MCF 10A (cell line): ENCODE data around the gene HES5. TPM values are rescaled to one million over a fixed set of nuclear protein-coding genes. Genes with fewer than 3 reads are reported as not detected.

Experiments
- BruUV-seq: library from RNA; stranded (reverse); fragments of 400-500 nt; replicated peaks from 2 replicates; lab custom pipeline; 2021; lab: Mats Ljungman, UMichigan
- CTCF ChIA-PET: fragments of 300-600 bp; sonication (Branson Sonifier 250); formaldehyde crosslinking; extraction: SDS; loops from one replicate; lab custom pipeline; 2021; ENCODE audit warnings: antibody characterized with exemption, inconsistent platforms; lab: Yijun Ruan, JAX
- POLR2A ChIA-PET: fragments of 300-600, 350-650 bp; sonication (Branson Sonifier 250); formaldehyde crosslinking; extraction: SDS; loops from one replicate; lab custom pipeline; 2020; ENCODE audit warnings: antibody characterized with exemption, inconsistent platforms; lab: Yijun Ruan, JAX
- DNase-seq: peaks from one replicate; pipeline ENCODE4 v3.0.0-alpha.2; 2018; ENCODE audit not compliant: unreplicated experiment
- H3K27ac Mint-ChIP-seq: one replicate; pipeline ENCODE4 v1.8.0; 2022; ENCODE audit warnings: mild to moderate bottlenecking, low read depth, mixed read lengths; ENCODE audit not compliant: unreplicated experiment
- H3K27me3 Mint-ChIP-seq: one replicate; pipeline ENCODE4 v1.8.0; 2022; ENCODE audit warnings: mixed read lengths; ENCODE audit not compliant: insufficient read depth, unreplicated experiment
- H3K36me3 Mint-ChIP-seq: one replicate; pipeline ENCODE4 v1.8.0; 2022; ENCODE audit warnings: mild to moderate bottlenecking, moderate library complexity, mixed read lengths; ENCODE audit not compliant: insufficient read depth, unreplicated experiment
- H3K4me1 Mint-ChIP-seq: one replicate; pipeline ENCODE4 v1.8.0; 2022; ENCODE audit warnings: mixed read lengths; ENCODE audit not compliant: insufficient read depth, unreplicated experiment
- H3K4me3 Mint-ChIP-seq: one replicate; pipeline ENCODE4 v1.8.0; 2022; ENCODE audit warnings: mild to moderate bottlenecking, moderate library complexity, mixed read lengths; ENCODE audit not compliant: unreplicated experiment
- H3K9me3 Mint-ChIP-seq: one replicate; pipeline ENCODE4 v1.8.0; 2022; ENCODE audit warnings: mixed read lengths; ENCODE audit not compliant: unreplicated experiment
- intact Hi-C: fragments of 100-400 bp; cut with micrococcal nuclease; formaldehyde crosslinking; loops from 2 replicates; pipeline ENCODE4 v1.14.1; 2022
- total RNA-seq: library from RNA; stranded (reverse); gene quantifications from 2 replicates; pipeline ENCODE4 v1.2.3, GENCODE V29; 2022
- TF ChIP-seq, protein P1 (sequence below): fragments of 200-600 bp; IDR thresholded peaks from one replicate; pipeline ENCODE4 v1.8.0; 2022; ENCODE audit warnings: antibody characterized with exemption, mild to moderate bottlenecking; ENCODE audit not compliant: unreplicated experiment

HES5 gene
- total RNA-seq, 1 experiment from 2014 or later = not detected

DNA sequence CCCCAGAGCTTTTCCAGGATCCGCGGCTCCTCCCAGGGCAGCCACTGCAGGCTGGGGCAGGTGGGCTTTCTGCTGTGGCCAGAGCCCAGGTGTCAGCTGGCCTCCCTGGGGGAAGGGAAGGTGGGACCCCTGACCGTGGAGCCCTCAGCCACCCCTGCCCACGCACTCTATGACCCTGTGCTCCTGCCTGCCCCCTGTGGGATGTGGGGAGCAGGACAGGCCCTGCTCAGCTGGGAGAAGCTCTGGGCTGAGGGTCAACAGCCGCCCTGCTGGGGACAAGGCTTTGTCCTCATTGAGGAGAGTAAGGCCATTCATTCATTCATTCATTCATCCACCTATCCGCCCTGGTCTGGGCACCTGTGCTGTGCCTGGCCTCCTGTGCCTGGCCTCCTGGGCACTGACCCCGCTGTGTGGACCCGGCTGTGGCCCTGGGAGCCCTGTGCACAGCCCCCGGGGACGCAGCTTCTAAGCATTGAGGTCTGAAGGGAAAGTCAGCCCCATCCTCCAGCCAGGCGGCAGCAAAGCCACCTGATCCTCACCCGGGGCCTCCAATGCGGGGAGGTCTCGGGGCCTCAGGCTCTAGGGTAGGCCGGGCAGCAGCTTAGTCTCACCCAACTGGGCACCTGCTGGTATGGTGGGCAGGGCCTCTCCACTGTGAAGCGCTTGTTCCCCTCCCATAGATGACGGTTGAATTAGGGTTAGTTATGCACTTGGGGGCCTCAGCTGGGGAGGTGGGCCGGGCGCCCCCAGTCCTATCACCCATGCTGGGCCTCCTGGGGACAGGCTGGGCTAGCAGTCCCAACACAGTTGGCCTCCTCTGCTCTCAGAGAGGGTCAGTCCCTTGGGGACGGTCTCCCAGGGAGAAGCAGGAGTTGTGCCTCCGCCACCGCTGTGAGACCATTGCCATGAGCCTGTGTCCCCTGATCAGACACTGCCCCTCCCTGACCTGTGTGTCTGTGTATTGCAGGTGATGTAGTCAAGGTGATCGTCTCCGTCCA lies 32.1 kb upstream of the HES5 start:
- Mint-ChIP-seq H3K4me3 (no peak overlapping the region), H3K27ac (no peak overlapping the region), H3K27me3 (peaks cover 14% of the 10 kb centered on the region), H3K36me3 (no peaks in the 10 kb centered on the region), H3K9me3 (no peaks in the 10 kb centered on the region), H3K4me1 (no peaks in the 10 kb centered on the region)
- intact Hi-C loops = no loop called here
- ChIA-PET POLR2A (no interaction called here), CTCF (interaction anchor here (0.6 to 1.7 kb wide), 2 partner anchors 15 to 172 kb away, joined by 3 to 7 read pairs; no protein-coding TSS in a partner anchor)
- no peak for DNase-seq
- BruUV-seq = no TSS peak
- TF ChIP-seq, protein P1, sequence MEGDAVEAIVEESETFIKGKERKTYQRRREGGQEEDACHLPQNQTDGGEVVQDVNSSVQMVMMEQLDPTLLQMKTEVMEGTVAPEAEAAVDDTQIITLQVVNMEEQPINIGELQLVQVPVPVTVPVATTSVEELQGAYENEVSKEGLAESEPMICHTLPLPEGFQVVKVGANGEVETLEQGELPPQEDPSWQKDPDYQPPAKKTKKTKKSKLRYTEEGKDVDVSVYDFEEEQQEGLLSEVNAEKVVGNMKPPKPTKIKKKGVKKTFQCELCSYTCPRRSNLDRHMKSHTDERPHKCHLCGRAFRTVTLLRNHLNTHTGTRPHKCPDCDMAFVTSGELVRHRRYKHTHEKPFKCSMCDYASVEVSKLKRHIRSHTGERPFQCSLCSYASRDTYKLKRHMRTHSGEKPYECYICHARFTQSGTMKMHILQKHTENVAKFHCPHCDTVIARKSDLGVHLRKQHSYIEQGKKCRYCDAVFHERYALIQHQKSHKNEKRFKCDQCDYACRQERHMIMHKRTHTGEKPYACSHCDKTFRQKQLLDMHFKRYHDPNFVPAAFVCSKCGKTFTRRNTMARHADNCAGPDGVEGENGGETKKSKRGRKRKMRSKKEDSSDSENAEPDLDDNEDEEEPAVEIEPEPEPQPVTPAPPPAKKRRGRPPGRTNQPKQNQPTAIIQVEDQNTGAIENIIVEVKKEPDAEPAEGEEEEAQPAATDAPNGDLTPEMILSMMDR = peak; percentile 40

DNA sequence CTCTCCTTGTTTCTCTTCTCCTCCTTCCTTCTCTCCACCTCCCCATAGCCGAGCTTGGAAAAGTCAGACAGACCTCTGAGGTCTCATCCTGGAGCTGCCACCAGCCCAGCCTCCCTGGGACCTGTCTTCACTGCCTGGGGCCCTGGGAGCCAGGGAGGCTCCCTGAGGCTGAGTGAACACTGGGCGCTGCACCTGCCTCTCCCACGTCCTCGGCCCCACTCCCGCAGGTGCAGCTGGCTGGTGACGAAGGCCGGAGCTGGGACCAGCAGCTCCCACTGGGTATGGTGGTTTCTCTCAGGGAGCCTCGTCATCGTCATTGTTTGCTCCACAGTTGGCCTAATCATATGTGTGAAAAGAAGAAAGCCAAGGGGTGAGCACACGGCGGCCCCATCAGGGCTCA lies 31.4 kb upstream of the HES5 start:
- peaks cover 2% of the 10 kb centered on the region for H3K4me1 Mint-ChIP-seq
- H3K9me3 Mint-ChIP-seq = no peaks in the 10 kb centered on the region
- CTCF ChIA-PET = interaction anchor here (0.6 to 1.7 kb wide), 4 partner anchors 14 to 927 kb away, joined by 3 to 7 read pairs (median 3); no protein-coding TSS in a partner anchor
- H3K4me3 Mint-ChIP-seq = no peak overlapping the region
- TF ChIP-seq, protein P1 = no peak
- H3K36me3 Mint-ChIP-seq = no peaks in the 10 kb centered on the region
- intact Hi-C loops = no loop called here
- H3K27ac Mint-ChIP-seq = peak overlapping the region; percentile 52
- BruUV-seq = no TSS peak
- POLR2A ChIA-PET = no interaction called here
- peaks cover 14% of the 10 kb centered on the region for H3K27me3 Mint-ChIP-seq
- DNase-seq = no peak

DNA sequence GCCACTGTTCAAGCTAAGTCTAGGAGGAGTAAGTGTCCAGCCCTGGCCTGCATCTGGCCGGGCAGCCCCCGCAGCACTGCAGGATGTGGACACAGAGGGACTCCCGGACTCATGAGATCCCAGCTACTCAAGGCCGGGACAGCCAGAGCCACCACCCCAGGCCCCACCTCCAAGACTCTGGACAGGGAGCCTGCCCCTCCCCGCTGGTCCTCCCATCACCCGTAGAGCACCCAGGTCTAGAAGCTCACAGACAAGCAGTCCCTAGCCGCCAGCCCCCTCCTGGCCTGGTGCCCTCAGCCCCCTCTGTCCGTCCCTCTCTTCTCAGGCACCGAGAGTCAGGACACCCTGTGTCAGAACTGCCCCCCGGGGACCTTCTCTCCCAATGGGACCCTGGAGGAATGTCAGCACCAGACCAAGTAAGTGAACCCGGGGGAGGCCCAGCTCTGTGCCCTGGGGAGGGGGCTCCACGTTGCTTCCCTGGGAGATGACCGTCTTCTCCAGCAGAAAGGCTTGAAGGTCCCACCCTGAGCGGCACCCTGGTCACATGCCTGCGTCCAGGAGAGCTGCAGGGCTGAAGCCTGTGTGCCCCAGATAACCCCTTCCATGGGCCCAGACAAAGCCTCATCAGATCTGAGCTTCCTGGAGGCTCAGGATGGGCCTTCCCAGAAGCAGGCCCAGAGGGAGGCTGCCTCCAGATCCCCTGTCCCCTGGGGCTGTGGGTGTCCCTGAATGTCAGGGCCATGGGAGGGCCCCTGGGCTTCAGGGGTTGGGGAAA lies 30.4 kb upstream of the HES5 start:
- H3K4me3 Mint-ChIP-seq = no peak overlapping the region
- ChIA-PET POLR2A (no interaction called here), CTCF (interaction anchor here (0.5 to 1.7 kb wide), 3 partner anchors 13 to 928 kb away, joined by 3 to 7 read pairs (median 3); no protein-coding TSS in a partner anchor)
- no peak for DNase-seq
- no peaks in the 10 kb centered on the region for H3K9me3 Mint-ChIP-seq
- TF ChIP-seq, protein P1 = no peak
- no TSS peak for BruUV-seq
- intact Hi-C loops = no loop called here
- no peaks in the 10 kb centered on the region for H3K36me3 Mint-ChIP-seq
- H3K4me1 Mint-ChIP-seq = peaks cover 7% of the 10 kb centered on the region
- no peak overlapping the region for H3K27ac Mint-ChIP-seq
- H3K27me3 Mint-ChIP-seq = peaks cover 9% of the 10 kb centered on the region
